GM21423 (cell line): Measurements from ENCODE around the gene ZNF160.
"Not testable (repeated sequence)": the region's sequence is repeated elsewhere in the genome, so short reads cannot be mapped to it uniquely, and the experiment has no call there.

Source experiments
- ATAC-seq: cut with Tn5 transposase; IDR thresholded peaks from one replicate; pipeline ENCODE4 v1.9.1; 2021; ENCODE audit warnings: mild to moderate bottlenecking, moderate library complexity; ENCODE audit not compliant: unreplicated experiment

ZNF160 gene

GRCh38 chr19:53034054-53034453, 69.2 kb downstream of the ZNF160 start:
- ATAC-seq = no peak

GRCh38 chr19:53028306-53028705, 74.9 kb downstream of the ZNF160 start:
- not testable (repeated sequence) for ATAC-seq

- no peak for ATAC-seq
Observed at GRCh38 chr19:53019684-53020083, 83.5 kb downstream of the ZNF160 start.
